Measurements from ENCODE around the gene SLC36A1. TPM values are rescaled to one million over a fixed set of nuclear protein-coding genes. Genes with fewer than 3 reads are reported as not detected.

Gene SLC36A1
- total and polyA plus RNA-seq, 2 donors (not counting 3 experiments of a cell fraction or from before 2014, with no cell fraction given), result 11.8 to 14.5 TPM

GRCh38 chr5:151490627-151491026, 43.2 kb downstream of the SLC36A1 start:
- Histone ChIP-seq H3K79me2 (ENCODE audit: control insufficient read depth, insufficient read depth, low read length) (no peaks in the 10 kb centered on the region), H4K20me1 (replicated peaks; ENCODE audit: control insufficient read depth, extremely low read depth, insufficient read depth, low read length) (no peaks in the 10 kb centered on the region), H3K4me2 (ENCODE audit: insufficient read depth, low read length) (no peak overlapping the region), H3K9me3 (replicated peaks; ENCODE audit: control insufficient read depth, insufficient read depth, low read length) (no peaks in the 10 kb centered on the region), H3K27ac (ENCODE audit: insufficient read depth, low read depth, low read length) (no peak overlapping the region), H3K27me3 (ENCODE audit: control insufficient read depth in 2 of 2, insufficient read depth in 2 of 2, low read length in 2 of 2) (no peaks in the 10 kb centered on the region), H3K9me1 (replicated peaks; ENCODE audit: control insufficient read depth, extremely low read depth, insufficient read depth, low read length) (no peaks in the 10 kb centered on the region), H3K4me3 (replicated peaks in 1 of 3; ENCODE audit: insufficient read depth in 1 of 3, low read depth in 1 of 3, low read length in 3 of 3) (no peak overlapping the region), H2AFZ (ENCODE audit: low read depth, low read length) (no peak overlapping the region), H3K36me3 (ENCODE audit: control insufficient read depth in 2 of 2, extremely low read depth in 1 of 2, insufficient read depth in 2 of 2, low read length in 2 of 2) (peaks cover 0 to 3% of the 10 kb centered on the region in 2 experiments), H3K9ac (replicated peaks; ENCODE audit: extremely low read depth, insufficient read depth, low read length) (no peak overlapping the region), H3K4me1 (ENCODE audit: control insufficient read depth, extremely low read depth, insufficient read depth, low read length) (no peaks in the 10 kb centered on the region)
- FAIRE-seq, result no peak
- DNase-seq (ENCODE audit: low read depth, low spot score), result no peak
- BruUV-seq (replicated peaks), result no TSS peak
- intact Hi-C loops (cut with micrococcal nuclease) (no loop called here), dilution Hi-C loops (cut with MboI; ENCODE audit: extremely low pct_ligation_motif_present, low sequenced_read_pairs) (no loop called here)
- CTCF ChIA-PET, result interaction anchor here (1.0 to 1.3 kb wide), 3 partner anchors 13 to 161 kb away, joined by 3 to 6 read pairs (median 3); partner anchors contain the start of gene SLC36A1
- POLR2A ChIA-PET, result no interaction called here
- TF ChIP-seq EZH2 (IDR thresholded peaks at IDR 0.05; ENCODE audit: borderline replicate concordance, low read depth, low read length, severe bottlenecking), result no peak
- no peak for TF ChIP-seq CTCF (IDR thresholded peaks at IDR 0.05; ENCODE audit: extremely low read depth in 1 of 2, insufficient read depth in 1 of 2, low read depth in 1 of 2, low read length in 2 of 2)
- no peak for TF ChIP-seq MAX (IDR thresholded peaks at IDR 0.05; ENCODE audit: insufficient read depth, insufficient read length)
- TF ChIP-seq GATA2 (IDR thresholded peaks at IDR 0.05; ENCODE audit: insufficient read depth, insufficient read length, low read depth, low read length), result no peak
- no peak for TF ChIP-seq POLR2AphosphoS5 (IDR thresholded peaks at IDR 0.05; ENCODE audit: insufficient read depth, low read depth, low read length)
- TF ChIP-seq POLR2A (IDR thresholded peaks at IDR 0.05; ENCODE audit: low read depth, low read length), result no peak
- no peak for TF ChIP-seq MYC (IDR thresholded peaks at IDR 0.05; ENCODE audit: low read depth, low read length)
- no peak for TF ChIP-seq JUN (IDR thresholded peaks at IDR 0.05; ENCODE audit: borderline replicate concordance, insufficient read depth, insufficient read length, low read depth)
- TF ChIP-seq FOS (IDR thresholded peaks at IDR 0.05; ENCODE audit: borderline replicate concordance, insufficient read depth, low read length), result no peak

All from endothelial cell of umbilical vein (primary cell).